ENCODE data around the gene GPX4. TPM values are rescaled to one million over a fixed set of nuclear protein-coding genes. Genes with fewer than 3 reads are reported as not detected.

The GPX4 gene
- total RNA-seq, 1 experiment from 2014 or later = 251 TPM

GRCh38 chr19:1136621-1137317 lies 33.0 kb downstream of the GPX4 start:
- BruUV-seq (replicated peaks) = no TSS peak
- Mint-ChIP-seq H3K36me3 (ENCODE audit: insufficient read depth, unreplicated experiment) (peaks cover 46% of the 10 kb centered on the region), H3K4me3 (ENCODE audit: low read depth, unreplicated experiment) (no peak overlapping the region), H3K27me3 (ENCODE audit: unreplicated experiment) (no peaks in the 10 kb centered on the region), H3K9me3 (ENCODE audit: low read depth, unreplicated experiment) (no peaks in the 10 kb centered on the region), H3K27ac (ENCODE audit: unreplicated experiment) (no peak overlapping the region), H3K4me1 (ENCODE audit: low read depth, unreplicated experiment) (no peaks in the 10 kb centered on the region)
- intact Hi-C loops (cut with micrococcal nuclease; ENCODE audit: unreplicated experiment) = no loop called here
- TF ChIP-seq CTCF (IDR thresholded peaks at IDR 0.05; ENCODE audit: unreplicated experiment) = no peak
- DNase-seq = no peak
- CTCF ChIA-PET = no interaction called here

- Mint-ChIP-seq H3K27ac (ENCODE audit: unreplicated experiment) (no peak overlapping the region), H3K27me3 (ENCODE audit: unreplicated experiment) (no peaks in the 10 kb centered on the region), H3K36me3 (ENCODE audit: insufficient read depth, unreplicated experiment) (peaks cover 49% of the 10 kb centered on the region), H3K9me3 (ENCODE audit: low read depth, unreplicated experiment) (peaks cover 2% of the 10 kb centered on the region), H3K4me3 (ENCODE audit: low read depth, unreplicated experiment) (no peak overlapping the region), H3K4me1 (ENCODE audit: low read depth, unreplicated experiment) (no peaks in the 10 kb centered on the region)
- DNase-seq = no peak
- BruUV-seq (replicated peaks) = no TSS peak
- intact Hi-C loops (cut with micrococcal nuclease; ENCODE audit: unreplicated experiment) = no loop called here
- no peak for TF ChIP-seq CTCF (IDR thresholded peaks at IDR 0.05; ENCODE audit: unreplicated experiment)
- CTCF ChIA-PET = no interaction called here
These were observed 34.3 kb downstream of the GPX4 start for GRCh38 chr19:1138121-1138520.

- no peaks in the 10 kb centered on the region for H3K27me3 Mint-ChIP-seq (ENCODE audit: unreplicated experiment)
- peaks cover under 1% of the 10 kb centered on the region for H3K4me1 Mint-ChIP-seq (ENCODE audit: low read depth, unreplicated experiment)
- H3K27ac Mint-ChIP-seq (ENCODE audit: unreplicated experiment) = no peak overlapping the region
- peaks cover 2% of the 10 kb centered on the region for H3K9me3 Mint-ChIP-seq (ENCODE audit: low read depth, unreplicated experiment)
- TF ChIP-seq CTCF (IDR thresholded peaks at IDR 0.05; ENCODE audit: unreplicated experiment) = no peak
- no TSS peak for BruUV-seq (replicated peaks)
- H3K36me3 Mint-ChIP-seq (ENCODE audit: insufficient read depth, unreplicated experiment) = peaks cover 50% of the 10 kb centered on the region
- intact Hi-C loops (cut with micrococcal nuclease; ENCODE audit: unreplicated experiment) = no loop called here
- DNase-seq = no peak
- no peak overlapping the region for H3K4me3 Mint-ChIP-seq (ENCODE audit: low read depth, unreplicated experiment)
- CTCF ChIA-PET = no interaction called here
These were observed 35.3 kb downstream of the GPX4 start for GRCh38 chr19:1139126-1139525.

GRCh38 chr19:1140272-1141027 lies 36.7 kb downstream of the GPX4 start:
- no peak overlapping the region for H3K4me3 Mint-ChIP-seq (ENCODE audit: low read depth, unreplicated experiment)
- intact Hi-C loops (cut with micrococcal nuclease; ENCODE audit: unreplicated experiment) = no loop called here
- DNase-seq = no peak
- peaks cover 10% of the 10 kb centered on the region for H3K9me3 Mint-ChIP-seq (ENCODE audit: low read depth, unreplicated experiment)
- BruUV-seq (replicated peaks) = no TSS peak
- CTCF ChIA-PET = interaction anchor here (0.6 kb wide), 1 partner anchor 62 kb away, joined by 3 read pairs; no protein-coding TSS in a partner anchor
- H3K4me1 Mint-ChIP-seq (ENCODE audit: low read depth, unreplicated experiment) = peaks cover 9% of the 10 kb centered on the region
- no peak overlapping the region for H3K27ac Mint-ChIP-seq (ENCODE audit: unreplicated experiment)
- H3K36me3 Mint-ChIP-seq (ENCODE audit: insufficient read depth, unreplicated experiment) = peaks cover 58% of the 10 kb centered on the region
- no peak for TF ChIP-seq CTCF (IDR thresholded peaks at IDR 0.05; ENCODE audit: unreplicated experiment)
- no peaks in the 10 kb centered on the region for H3K27me3 Mint-ChIP-seq (ENCODE audit: unreplicated experiment)
